Endothelial cell of umbilical vein (primary cell): ENCODE results near the gene ETS1.

Source experiments
- EZH2 ChIP-seq: IDR thresholded peaks from 2 replicates; pipeline ENCODE4 v1.6.1; 2012; ENCODE audit warnings: borderline replicate concordance, low read depth, mild to moderate bottlenecking, moderate library complexity, low read length, inconsistent platforms; ENCODE audit not compliant: severe bottlenecking
- FOS ChIP-seq: IDR thresholded peaks from 2 replicates; pipeline ENCODE4 v1.6.1; 2011; ENCODE audit warnings: mild to moderate bottlenecking, low read length, moderate library complexity, borderline replicate concordance; ENCODE audit not compliant: insufficient read depth
- GATA2 ChIP-seq: IDR thresholded peaks from 2 replicates; pipeline ENCODE4 v1.7.0; 2011; ENCODE audit warnings: low read depth, mild to moderate bottlenecking, moderate library complexity, mixed read lengths, low read length; ENCODE audit not compliant: insufficient read length, insufficient read depth
- MAX ChIP-seq: IDR thresholded peaks from 2 replicates; pipeline ENCODE4 v1.6.1; 2011; ENCODE audit not compliant: insufficient read depth, insufficient read length
- POLR2A ChIP-seq: IDR thresholded peaks from 2 replicates; pipeline ENCODE4 v1.6.1; 2012; ENCODE audit warnings: low read depth, mild to moderate bottlenecking, control low read depth, low read length
- POLR2AphosphoS5 ChIP-seq: IDR thresholded peaks from 2 replicates; pipeline ENCODE4 v1.6.1; 2012; ENCODE audit warnings: low read depth, mild to moderate bottlenecking, control low read depth, low read length, moderate library complexity; ENCODE audit not compliant: insufficient read depth
- TF ChIP-seq, protein P1 (sequence below), 2 donors: IDR thresholded peaks; 1 replicate in 1 of 2; 2 replicates in 1 of 2; pipeline ENCODE4 v1.5.1; 2011; ENCODE audit warnings: low read length in 2 of 2, mild to moderate bottlenecking in 2 of 2, moderate library complexity in 2 of 2, control low read depth in 1 of 2, inconsistent platforms in 1 of 2, low read depth in 1 of 2; ENCODE audit not compliant: insufficient read depth in 1 of 2; ENCODE audit errors: extremely low read depth in 1 of 2

DNA sequence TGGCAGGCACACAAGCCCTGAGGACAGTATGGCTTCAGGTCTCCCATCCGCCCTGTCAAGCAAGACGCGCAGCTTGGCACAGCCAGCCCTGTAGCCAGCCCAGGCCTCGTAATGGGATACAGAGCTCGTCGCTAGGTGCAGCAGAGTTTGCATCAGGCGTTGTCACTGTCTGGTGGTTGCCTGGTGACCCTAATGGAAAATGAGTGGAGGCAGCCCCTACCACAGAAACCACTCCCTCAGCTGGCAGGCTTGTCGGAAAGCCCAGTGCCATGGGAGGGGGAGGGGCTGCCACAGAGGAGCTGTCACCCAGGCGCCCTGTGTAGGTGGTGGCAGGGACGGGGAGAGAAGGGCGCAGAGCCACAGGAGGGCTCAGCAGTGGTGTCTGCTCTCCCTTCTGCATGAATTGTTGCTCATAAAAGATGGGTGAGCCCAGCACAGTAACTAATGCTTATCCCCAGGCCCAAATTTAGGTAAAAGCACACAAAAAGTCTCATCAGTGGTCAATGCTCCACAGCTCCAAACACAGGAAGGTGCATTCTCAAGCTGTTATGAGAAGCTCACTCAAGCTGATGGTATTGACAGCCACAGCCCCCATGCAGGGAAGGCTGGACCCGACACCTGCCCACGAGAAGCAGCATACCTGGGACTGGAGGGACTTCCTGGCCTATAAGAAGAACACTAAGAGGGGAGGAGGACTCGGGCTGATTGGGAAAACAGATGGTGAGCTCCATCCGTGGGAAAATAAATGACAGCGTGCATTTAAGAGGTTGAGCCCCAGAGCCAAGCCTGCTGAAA is 164.6 kb downstream of the ETS1 start:
- TF ChIP-seq EZH2 (no peak), MAX (no peak), POLR2AphosphoS5 (no peak), GATA2 (no peak), FOS (no peak), POLR2A (no peak)
- TF ChIP-seq, protein P1, sequence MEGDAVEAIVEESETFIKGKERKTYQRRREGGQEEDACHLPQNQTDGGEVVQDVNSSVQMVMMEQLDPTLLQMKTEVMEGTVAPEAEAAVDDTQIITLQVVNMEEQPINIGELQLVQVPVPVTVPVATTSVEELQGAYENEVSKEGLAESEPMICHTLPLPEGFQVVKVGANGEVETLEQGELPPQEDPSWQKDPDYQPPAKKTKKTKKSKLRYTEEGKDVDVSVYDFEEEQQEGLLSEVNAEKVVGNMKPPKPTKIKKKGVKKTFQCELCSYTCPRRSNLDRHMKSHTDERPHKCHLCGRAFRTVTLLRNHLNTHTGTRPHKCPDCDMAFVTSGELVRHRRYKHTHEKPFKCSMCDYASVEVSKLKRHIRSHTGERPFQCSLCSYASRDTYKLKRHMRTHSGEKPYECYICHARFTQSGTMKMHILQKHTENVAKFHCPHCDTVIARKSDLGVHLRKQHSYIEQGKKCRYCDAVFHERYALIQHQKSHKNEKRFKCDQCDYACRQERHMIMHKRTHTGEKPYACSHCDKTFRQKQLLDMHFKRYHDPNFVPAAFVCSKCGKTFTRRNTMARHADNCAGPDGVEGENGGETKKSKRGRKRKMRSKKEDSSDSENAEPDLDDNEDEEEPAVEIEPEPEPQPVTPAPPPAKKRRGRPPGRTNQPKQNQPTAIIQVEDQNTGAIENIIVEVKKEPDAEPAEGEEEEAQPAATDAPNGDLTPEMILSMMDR (IDR thresholded peaks at IDR 0.05; ENCODE audit: extremely low read depth in 1 of 2, insufficient read depth in 1 of 2, low read depth in 1 of 2, low read length in 2 of 2): no peak
